Measurements from ENCODE around the gene UBQLN4. TPM values are rescaled to one million over a fixed set of nuclear protein-coding genes. Genes with fewer than 3 reads are reported as not detected.
"Not testable (repeated sequence)": the region's sequence is repeated elsewhere in the genome, so short reads cannot be mapped to it uniquely, and the experiment has no call there.

The UBQLN4 gene
- total RNA-seq, 2 experiments from 2014 or later = 30.8 to 34.0 TPM

DNA sequence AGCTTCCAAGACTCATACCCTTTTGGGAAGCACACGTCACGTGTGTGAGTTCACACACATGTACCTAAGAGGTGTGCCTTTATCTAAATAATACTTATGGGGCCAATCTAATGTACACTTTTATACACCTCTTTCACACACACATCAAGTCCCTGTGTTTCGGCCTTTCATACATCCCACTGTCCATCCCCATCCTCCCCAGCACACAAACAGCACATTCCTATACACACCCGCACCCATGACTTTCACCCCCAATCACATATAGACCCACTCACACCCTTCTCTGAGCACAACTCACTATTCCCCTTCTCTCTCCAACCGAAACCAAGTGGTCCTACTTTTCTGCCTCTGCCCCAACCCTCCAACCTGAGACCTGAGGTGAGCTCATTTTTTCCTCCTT is 25.1 kb upstream of the UBQLN4 start:
- H3K4me3 Mint-ChIP-seq = no peak overlapping the region
- no peaks in the 10 kb centered on the region for H3K9me3 Mint-ChIP-seq
- H3K36me3 Mint-ChIP-seq (ENCODE audit: low read depth) = no peaks in the 10 kb centered on the region
- H3K4me1 Mint-ChIP-seq = peaks cover 7% of the 10 kb centered on the region
- H3K27me3 Mint-ChIP-seq = peaks cover 49% of the 10 kb centered on the region
- DNase-seq = no peak
- POLR2A ChIA-PET = no interaction called here
- CTCF ChIA-PET = interaction anchor here (0.6 to 1.6 kb wide), 4 partner anchors 12 to 283 kb away, joined by 3 read pairs; no protein-coding TSS in a partner anchor
- no peak overlapping the region for H3K27ac Mint-ChIP-seq

DNA sequence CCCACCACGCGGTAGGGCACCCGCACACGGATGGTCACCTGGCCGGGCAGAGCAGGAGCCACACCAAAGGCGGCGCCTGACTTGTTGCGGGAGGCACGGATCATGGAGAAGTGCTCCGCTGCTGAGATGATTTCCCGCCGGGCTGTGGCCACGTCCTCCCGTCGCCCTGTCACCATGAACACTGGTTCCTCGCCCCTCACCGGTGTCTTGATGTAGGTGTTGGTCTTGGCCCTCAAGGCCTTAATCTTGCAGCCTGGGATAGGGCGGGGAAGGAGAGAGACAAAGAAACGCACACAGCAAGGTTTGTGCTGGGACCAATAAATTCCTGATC is 23.8 kb upstream of the UBQLN4 start:
- Mint-ChIP-seq H3K27ac (no peak overlapping the region), H3K36me3 (ENCODE audit: low read depth) (no peaks in the 10 kb centered on the region), H3K27me3 (peaks cover 41% of the 10 kb centered on the region), H3K4me3 (no peak overlapping the region), H3K4me1 (peaks cover 5% of the 10 kb centered on the region), H3K9me3 (no peaks in the 10 kb centered on the region)
- CTCF ChIA-PET = no interaction called here
- POLR2A ChIA-PET = no interaction called here
- DNase-seq = no peak

DNA sequence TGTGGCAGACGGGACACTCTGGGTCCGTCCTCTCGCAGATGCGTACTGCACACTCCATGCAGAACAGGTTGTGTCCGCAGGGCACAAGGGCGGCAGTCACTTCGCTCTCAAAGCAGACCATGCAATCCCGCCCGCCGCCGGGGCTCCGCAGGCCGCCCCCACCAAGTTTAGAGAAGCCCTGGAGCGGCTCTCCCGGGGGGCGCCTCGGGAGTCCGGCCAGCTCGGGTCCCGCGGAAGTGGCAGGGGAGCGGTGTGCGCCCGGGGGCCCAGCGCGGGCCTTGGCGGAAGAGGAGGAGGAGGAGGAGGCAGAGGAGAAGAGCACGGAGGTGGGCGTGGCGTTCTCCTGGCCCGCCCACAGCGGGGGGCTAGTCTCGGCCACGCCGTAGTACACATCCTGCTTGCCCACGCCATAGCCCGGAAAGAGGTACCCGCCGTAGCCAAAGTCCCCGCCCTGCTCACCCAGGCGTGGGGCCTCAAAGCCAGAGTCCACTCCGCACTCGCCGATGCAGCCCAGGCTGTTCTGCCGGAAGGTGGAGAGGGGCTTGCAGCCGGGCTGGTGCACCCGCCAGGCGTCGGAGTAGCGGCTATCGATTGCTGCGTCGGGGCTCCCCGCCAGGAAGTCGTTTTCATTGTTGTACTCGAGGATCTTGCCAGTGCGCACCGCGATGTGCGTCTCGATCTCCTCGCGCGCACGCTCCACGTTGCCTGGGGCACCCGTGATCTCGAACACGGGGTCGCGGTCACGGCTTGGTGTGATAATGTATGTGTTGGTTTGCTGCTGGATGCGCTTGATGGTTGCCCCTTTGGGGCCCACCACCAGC is 23.2 kb upstream of the UBQLN4 start:
- CTCF ChIA-PET = interaction anchor here (2.9 kb wide), 1 partner anchor 10 kb away, joined by 14 read pairs; no protein-coding TSS in a partner anchor
- DNase-seq = no peak
- Mint-ChIP-seq H3K27me3 (peaks cover 41% of the 10 kb centered on the region), H3K36me3 (ENCODE audit: low read depth) (no peaks in the 10 kb centered on the region), H3K27ac (no peak overlapping the region), H3K9me3 (no peaks in the 10 kb centered on the region), H3K4me3 (no peak overlapping the region), H3K4me1 (peaks cover 5% of the 10 kb centered on the region)
- POLR2A ChIA-PET = no interaction called here

DNA sequence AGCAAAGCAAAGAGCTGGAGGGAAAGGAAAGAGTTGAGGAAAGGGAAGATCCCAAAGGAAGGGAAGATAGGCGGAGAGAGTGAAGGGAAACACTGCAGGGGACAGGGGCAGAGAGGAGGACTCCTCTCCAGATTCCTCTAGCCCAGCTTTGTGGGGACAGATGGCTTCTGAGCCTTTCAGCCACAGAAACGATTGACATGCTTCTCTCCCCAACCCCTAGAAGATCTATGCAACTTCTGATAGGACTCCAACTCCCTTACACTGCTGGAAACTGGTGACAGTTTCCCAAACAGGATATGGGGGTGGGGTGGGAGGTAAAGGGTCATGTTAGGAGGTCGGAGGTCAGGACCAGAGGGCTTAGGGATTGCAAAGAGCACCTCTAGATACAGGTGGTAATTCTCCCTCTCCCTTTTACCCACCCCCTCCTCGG is 22.2 kb upstream of the UBQLN4 start:
- H3K27me3 Mint-ChIP-seq = peaks cover 35% of the 10 kb centered on the region
- POLR2A ChIA-PET = no interaction called here
- peaks cover 3% of the 10 kb centered on the region for H3K4me1 Mint-ChIP-seq

DNA sequence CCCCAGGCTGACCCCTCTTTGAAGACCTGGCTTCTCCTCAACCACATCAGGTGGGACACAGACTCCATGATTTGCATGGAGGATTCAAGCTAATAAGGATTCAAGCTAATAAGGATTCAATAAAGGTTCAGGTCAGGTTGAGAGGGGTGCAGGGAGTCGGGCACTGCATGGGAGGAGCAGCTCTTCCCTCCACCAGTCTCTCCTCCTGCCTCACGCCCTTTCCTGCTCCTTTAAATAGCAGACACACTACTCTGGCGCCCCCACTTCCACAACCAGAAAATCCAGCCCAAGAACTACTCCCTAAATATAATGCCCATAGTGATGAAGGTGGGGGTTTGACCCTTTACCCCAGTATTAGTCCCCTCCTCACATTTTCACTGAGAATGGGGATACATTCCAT is 21.6 kb upstream of the UBQLN4 start:
- CTCF ChIA-PET = interaction anchor here (1.3 to 2.9 kb wide), 3 partner anchors 9 to 31 kb away, joined by 3 to 14 read pairs (median 6); no protein-coding TSS in a partner anchor
- H3K9me3 Mint-ChIP-seq = no peaks in the 10 kb centered on the region
- no peak overlapping the region for H3K27ac Mint-ChIP-seq

More for the DNA sequence above, 22.2 kb upstream of the UBQLN4 start:
- CTCF ChIA-PET = interaction anchor here (1.4 to 2.9 kb wide), 2 partner anchors 9 to 15 kb away, joined by 6 to 14 read pairs; no protein-coding TSS in a partner anchor
- Mint-ChIP-seq H3K27ac (peak overlapping the region; percentile 50), H3K36me3 (ENCODE audit: low read depth) (no peaks in the 10 kb centered on the region), H3K4me3 (no peak overlapping the region), H3K9me3 (no peaks in the 10 kb centered on the region)
- no peak for DNase-seq

DNA sequence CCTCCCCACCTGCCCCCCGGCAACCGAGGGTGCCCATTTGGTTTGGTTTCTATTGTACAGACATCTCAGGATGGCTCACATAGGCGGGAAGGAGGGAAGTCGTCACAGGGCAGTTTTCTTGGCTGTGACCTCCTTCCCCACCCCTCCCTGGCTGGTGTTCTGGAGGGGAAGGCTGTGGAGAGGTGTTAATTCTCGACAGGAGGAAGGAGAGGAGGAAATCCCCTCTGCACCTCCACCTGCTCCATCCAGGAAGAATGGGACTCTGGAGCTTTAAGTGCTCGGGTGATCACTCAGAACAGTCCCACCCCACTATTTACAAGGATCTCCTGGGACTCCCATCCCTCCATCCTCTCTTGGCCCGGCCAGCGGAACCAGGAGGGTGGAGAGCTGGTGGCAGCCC is 21.1 kb upstream of the UBQLN4 start:
- H3K36me3 Mint-ChIP-seq (ENCODE audit: low read depth) = no peaks in the 10 kb centered on the region
- H3K4me3 Mint-ChIP-seq = no peak overlapping the region
- H3K4me1 Mint-ChIP-seq = peaks cover 3% of the 10 kb centered on the region
- CTCF ChIA-PET = interaction anchor here (1.3 to 2.9 kb wide), 3 partner anchors 8 to 32 kb away, joined by 3 to 14 read pairs (median 6); no protein-coding TSS in a partner anchor
- no peak for DNase-seq
- no peak overlapping the region for H3K27ac Mint-ChIP-seq
- POLR2A ChIA-PET = no interaction called here
- peaks cover 25% of the 10 kb centered on the region for H3K27me3 Mint-ChIP-seq
- H3K9me3 Mint-ChIP-seq = no peaks in the 10 kb centered on the region

More for the DNA sequence above, 21.6 kb upstream of the UBQLN4 start:
- POLR2A ChIA-PET = no interaction called here
- Mint-ChIP-seq H3K4me1 (peaks cover 3% of the 10 kb centered on the region), H3K36me3 (ENCODE audit: low read depth) (no peaks in the 10 kb centered on the region), H3K27me3 (peaks cover 28% of the 10 kb centered on the region), H3K4me3 (no peak overlapping the region)
- no peak for DNase-seq

DNA sequence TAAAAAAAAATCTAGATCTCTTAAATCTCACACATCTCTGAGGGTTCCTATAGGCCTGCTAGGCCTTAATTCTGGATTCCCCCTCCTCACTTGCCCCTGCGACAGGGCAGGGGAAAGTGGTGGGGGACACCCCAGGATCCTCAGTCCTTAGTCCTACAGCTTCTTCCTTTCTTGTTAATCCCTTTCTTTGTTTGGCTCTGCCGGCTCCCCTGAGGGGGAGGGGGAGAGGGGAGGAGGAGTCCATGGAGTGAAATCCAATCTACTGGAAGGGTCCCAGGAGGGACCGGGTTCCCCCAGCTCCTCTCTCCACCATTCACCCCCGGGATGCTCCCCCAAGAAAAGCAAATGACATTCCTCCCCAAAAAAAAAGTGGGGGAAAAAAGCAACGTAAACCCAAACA is 20.1 kb upstream of the UBQLN4 start:
- Mint-ChIP-seq H3K9me3 (no peaks in the 10 kb centered on the region), H3K27me3 (peaks cover 19% of the 10 kb centered on the region), H3K4me3 (no peak overlapping the region), H3K36me3 (ENCODE audit: low read depth) (no peaks in the 10 kb centered on the region), H3K27ac (no peak overlapping the region), H3K4me1 (peaks cover 3% of the 10 kb centered on the region)
- DNase-seq = no peak
- ChIA-PET CTCF (interaction anchor here (0.6 to 1.0 kb wide), 5 partner anchors 10 to 198 kb away, joined by 3 to 5 read pairs (median 3); no protein-coding TSS in a partner anchor), POLR2A (no interaction called here)

DNA sequence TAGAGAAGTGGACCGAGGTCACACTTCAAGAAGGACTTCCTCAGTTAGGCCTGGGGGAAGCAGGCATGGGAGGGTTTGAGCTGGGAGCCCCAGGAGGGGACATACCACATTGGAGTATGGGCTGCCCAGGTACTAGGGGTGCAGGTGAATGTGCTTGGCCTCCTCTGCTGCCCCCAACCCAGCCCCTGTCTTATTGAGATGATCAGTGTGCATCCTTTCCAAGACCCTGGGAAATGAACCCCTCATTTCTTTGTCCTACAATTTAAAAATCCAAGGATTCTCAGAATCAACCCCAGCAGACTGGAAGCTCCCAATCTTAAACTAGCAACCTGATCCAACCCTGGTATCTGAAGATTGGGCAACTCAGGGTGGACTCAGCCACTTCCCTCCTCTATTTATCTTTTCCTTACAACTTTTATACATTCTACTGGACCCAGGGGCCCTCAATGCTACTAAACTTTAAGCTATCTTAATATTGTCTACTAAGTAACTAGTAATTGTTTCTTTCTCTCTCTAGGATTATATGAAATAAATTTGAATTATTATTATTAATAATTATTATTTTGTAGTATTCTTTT is 19.6 kb upstream of the UBQLN4 start:
- DNase-seq = no peak
- Mint-ChIP-seq H3K4me1 (peaks cover 3% of the 10 kb centered on the region), H3K27me3 (peaks cover 17% of the 10 kb centered on the region), H3K4me3 (no peak overlapping the region), H3K9me3 (no peaks in the 10 kb centered on the region), H3K27ac (no peak overlapping the region), H3K36me3 (ENCODE audit: low read depth) (no peaks in the 10 kb centered on the region)
- CTCF ChIA-PET = interaction anchor here (0.5 to 1.0 kb wide), 6 partner anchors 10 to 199 kb away, joined by 3 to 5 read pairs (median 3); no protein-coding TSS in a partner anchor
- POLR2A ChIA-PET = no interaction called here

DNA sequence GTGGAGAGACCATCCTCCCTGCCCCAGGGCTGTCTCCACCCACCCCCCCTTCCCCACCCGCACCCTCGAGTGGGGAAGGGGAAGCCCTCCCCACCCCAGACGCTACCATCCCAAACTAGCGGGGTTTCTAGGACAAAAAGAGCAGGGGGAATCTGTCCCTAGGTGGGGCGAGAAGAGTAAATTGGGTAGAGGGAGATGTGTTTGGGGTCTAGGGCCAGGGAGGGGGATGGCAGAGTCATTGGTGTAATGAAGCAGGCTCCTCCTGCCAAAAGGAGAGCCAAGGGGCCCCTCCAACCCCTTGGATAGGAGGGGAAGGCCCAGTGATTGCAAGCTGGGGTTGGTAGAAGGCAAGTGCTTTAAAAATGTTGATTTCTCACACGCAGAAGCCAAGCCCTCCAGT is 18.7 kb upstream of the UBQLN4 start:
- peaks cover 3% of the 10 kb centered on the region for H3K4me1 Mint-ChIP-seq
- no peak overlapping the region for H3K4me3 Mint-ChIP-seq
- ChIA-PET POLR2A (no interaction called here), CTCF (interaction anchor here (1.4 kb wide), 1 partner anchor 58 kb away, joined by 3 read pairs; no protein-coding TSS in a partner anchor)
- H3K36me3 Mint-ChIP-seq (ENCODE audit: low read depth) = no peaks in the 10 kb centered on the region
- peaks cover 11% of the 10 kb centered on the region for H3K27me3 Mint-ChIP-seq
- no peaks in the 10 kb centered on the region for H3K9me3 Mint-ChIP-seq
- H3K27ac Mint-ChIP-seq = no peak overlapping the region
- no peak for DNase-seq

DNA sequence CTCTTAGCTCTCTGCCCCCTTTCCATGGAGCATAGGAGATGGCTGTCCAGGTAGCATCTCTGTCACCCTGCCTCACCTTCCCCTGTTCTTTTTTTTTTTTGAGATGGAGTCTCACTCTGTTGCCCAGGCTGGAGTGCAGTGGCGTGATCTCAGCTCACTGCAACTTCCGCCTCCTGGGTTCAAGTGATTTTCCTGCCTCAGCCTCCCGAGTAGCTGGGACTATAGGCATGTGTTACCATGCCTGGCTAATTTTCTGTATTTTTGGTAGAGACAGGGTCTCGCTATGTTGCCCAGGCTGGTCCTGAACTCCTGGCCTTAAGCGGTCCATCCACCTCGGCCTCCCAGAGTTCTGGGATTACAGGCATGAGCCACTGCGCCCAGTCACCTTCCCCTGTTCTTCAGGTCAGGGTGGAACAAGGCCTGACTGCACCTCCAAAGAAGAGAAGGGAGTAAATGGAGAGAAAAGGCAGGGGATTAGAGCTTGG is 17.8 kb upstream of the UBQLN4 start:
- H3K4me3 Mint-ChIP-seq; H3K4me1 Mint-ChIP-seq; DNase-seq; POLR2A ChIA-PET; H3K36me3 Mint-ChIP-seq (ENCODE audit: low read depth); H3K9me3 Mint-ChIP-seq: not testable (repeated sequence)
- CTCF ChIA-PET = interaction anchor here (0.7 to 1.4 kb wide), 2 partner anchors 22 to 58 kb away, joined by 3 read pairs; no protein-coding TSS in a partner anchor
- Mint-ChIP-seq H3K27ac (peak overlapping the region; percentile 58), H3K27me3 (peaks cover 11% of the 10 kb centered on the region)

DNA sequence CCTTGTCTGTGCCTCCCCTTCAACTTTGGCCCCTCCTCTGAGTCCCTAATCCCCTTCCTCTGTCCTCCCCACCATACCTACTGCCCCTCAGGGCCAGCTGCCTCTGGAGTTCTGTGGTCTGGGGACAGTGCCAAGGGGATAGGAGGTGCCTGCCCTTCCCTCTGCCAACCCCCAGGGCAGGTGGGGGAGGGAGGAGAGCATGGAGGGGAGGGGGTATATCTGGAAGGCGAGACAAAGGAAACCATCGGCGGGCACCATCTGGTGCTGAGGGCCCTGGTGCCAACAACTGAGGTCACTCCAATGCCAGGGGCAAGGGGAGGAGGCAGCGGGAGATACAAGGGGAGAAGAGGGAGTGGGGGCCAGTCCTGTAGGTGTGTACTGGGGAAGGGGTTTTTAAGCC is 16.9 kb upstream of the UBQLN4 start:
- ChIA-PET CTCF (no interaction called here), POLR2A (no interaction called here)
- peaks cover 8% of the 10 kb centered on the region for H3K27me3 Mint-ChIP-seq
- H3K4me1 Mint-ChIP-seq = peaks cover 13% of the 10 kb centered on the region
- no peak overlapping the region for H3K27ac Mint-ChIP-seq
- no peaks in the 10 kb centered on the region for H3K9me3 Mint-ChIP-seq
- DNase-seq = no peak
- no peaks in the 10 kb centered on the region for H3K36me3 Mint-ChIP-seq (ENCODE audit: low read depth)
- H3K4me3 Mint-ChIP-seq = no peak overlapping the region

DNA sequence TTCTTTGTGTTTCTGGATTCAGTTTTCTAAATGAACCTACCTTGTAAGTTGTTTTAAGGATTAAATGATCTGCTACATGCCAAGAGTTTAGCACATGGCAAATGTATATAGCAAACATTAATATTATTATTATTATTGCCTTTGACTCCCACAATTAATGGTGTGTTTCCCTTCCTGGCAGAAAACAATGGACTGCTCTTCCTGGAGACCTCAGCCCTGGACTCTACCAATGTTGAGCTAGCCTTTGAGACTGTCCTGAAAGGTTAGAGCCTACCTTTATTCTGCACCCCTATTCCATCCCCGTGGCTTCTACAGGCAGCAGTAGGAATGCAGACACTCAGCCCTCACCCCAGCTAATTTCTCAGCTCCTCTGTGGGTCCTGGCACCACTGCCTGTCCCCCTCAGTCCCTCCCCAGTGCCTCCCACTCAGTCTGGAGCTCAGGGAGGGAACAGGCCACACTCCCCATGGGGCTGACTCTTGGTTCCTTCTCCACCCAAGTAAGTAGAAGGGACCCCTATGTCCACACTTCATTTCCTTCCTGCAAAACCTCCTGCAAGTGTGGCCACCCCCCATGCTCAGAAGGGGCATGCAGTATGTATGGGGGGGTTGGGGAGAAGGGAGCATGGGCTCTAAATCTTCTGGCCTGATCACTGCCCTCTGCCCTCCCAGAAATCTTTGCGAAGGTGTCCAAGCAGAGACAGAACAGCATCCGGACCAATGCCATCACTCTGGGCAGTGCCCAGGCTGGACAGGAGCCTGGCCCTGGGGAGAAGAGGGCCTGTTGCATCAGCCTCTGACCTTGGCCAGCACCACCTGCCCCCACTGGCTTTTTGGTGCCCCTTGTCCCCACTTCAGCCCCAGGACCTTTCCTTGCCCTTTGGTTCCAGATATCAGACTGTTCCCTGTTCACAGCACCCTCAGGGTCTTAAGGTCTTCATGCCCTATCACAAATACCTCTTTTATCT is 16.2 kb upstream of the UBQLN4 start:
- no peak for DNase-seq
- POLR2A ChIA-PET = no interaction called here
- CTCF ChIA-PET = interaction anchor here (0.9 to 1.0 kb wide), 2 partner anchors 11 to 60 kb away, joined by 3 read pairs; no protein-coding TSS in a partner anchor
- no peak overlapping the region for H3K27ac Mint-ChIP-seq
- H3K36me3 Mint-ChIP-seq (ENCODE audit: low read depth) = no peaks in the 10 kb centered on the region
- peaks cover 16% of the 10 kb centered on the region for H3K4me1 Mint-ChIP-seq
- H3K4me3 Mint-ChIP-seq = no peak overlapping the region
- H3K27me3 Mint-ChIP-seq = peaks cover 4% of the 10 kb centered on the region
- no peaks in the 10 kb centered on the region for H3K9me3 Mint-ChIP-seq
